ENCODE data around the gene CPXM2. TPM values are rescaled to one million over a fixed set of nuclear protein-coding genes. Genes with fewer than 3 reads are reported as not detected.

Gene CPXM2
- total and polyA plus RNA-seq, 9 of the 15 experiments (the other 6 are each of a cell fraction or from before 2014, with no cell fraction given), result not detected

DNA sequence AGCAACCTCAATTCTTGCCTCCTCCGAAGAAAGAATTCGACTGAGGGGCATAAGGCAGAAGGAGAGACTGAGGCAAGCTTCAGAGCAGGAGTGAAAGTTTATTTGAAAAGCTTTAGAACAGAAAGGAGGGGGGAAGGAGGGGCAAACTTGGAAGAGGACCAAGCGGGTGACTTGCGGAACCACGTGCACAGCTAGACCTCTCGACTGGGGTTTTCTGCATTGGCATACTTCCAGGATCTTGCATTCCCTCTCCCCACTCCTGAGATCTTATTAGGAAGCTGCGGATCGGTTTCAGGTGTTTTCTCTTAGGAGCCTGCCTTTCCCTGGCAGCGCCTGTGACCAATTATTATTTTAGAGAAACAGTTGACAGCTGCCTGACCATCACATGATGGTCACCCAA, 20.3 kb upstream of the CPXM2 start:
- Histone ChIP-seq H4K20me1 (replicated peaks; ENCODE audit: control insufficient read depth, insufficient read depth, low read length) (no peaks in the 10 kb centered on the region), H3K4me1 (replicated peaks in 1 of 2; ENCODE audit: control insufficient read depth in 2 of 2, insufficient read depth in 2 of 2, low read length in 2 of 2) (no peaks in the 10 kb centered on the region; a peak in 1 of 5 replicates), H3K79me2 (ENCODE audit: control insufficient read depth, insufficient read depth, low read length) (no peaks in the 10 kb centered on the region), H3K27me3 (ENCODE audit: control insufficient read depth in 2 of 2, insufficient read depth in 2 of 2, low read length in 2 of 2) (peaks cover 0 to 9% of the 10 kb centered on the region in 2 experiments; a peak in 1 of 5 replicates), H2AFZ (ENCODE audit: low read depth, low read length) (no peak overlapping the region), H3K9ac (ENCODE audit: insufficient read depth in 1 of 2, low read depth in 2 of 2, low read length in 2 of 2) (no peak overlapping the region), H3K4me3 (no peak overlapping the region), H3K9me3 (replicated peaks; ENCODE audit: control insufficient read depth, insufficient read depth, low read depth, low read length) (no peaks in the 10 kb centered on the region), H3K36me3 (ENCODE audit: control insufficient read depth, insufficient read depth, low read length) (no peaks in the 10 kb centered on the region), H3K4me2 (ENCODE audit: insufficient read depth, low read length) (no peak overlapping the region), H3K27ac (ENCODE audit: extremely low read depth, low read depth, low read length) (no peak overlapping the region), H3K9me1 (ENCODE audit: control insufficient read depth, insufficient read depth, low read length) (no peaks in the 10 kb centered on the region)
- DNase-seq (ENCODE audit: extremely low read depth in 1 of 4, low spot score in 3 of 4) (no peak), ATAC-seq (no peak), FAIRE-seq (no peak)
- TF ChIP-seq PHB2 (IDR thresholded peaks at IDR 0.05; ENCODE audit: low read depth) (no peak), PHF20 (IDR thresholded peaks at IDR 0.05; ENCODE audit: partially characterized antibody) (no peak), ZNF274 (IDR thresholded peaks at IDR 0.05; ENCODE audit: borderline replicate concordance, low read depth, low read length) (no peak), ZNF507 (tag; conservative IDR thresholded peaks at IDR 0.05) (no peak), TAF15 (IDR thresholded peaks at IDR 0.05; ENCODE audit: low read depth, low read length) (no peak), RBM22 (IDR thresholded peaks at IDR 0.05; ENCODE audit: low read depth, low read length, poor library complexity, severe bottlenecking) (no peak), MXI1 (IDR thresholded peaks at IDR 0.05; ENCODE audit: low read depth, low read length) (no peak), ZZZ3 (IDR thresholded peaks at IDR 0.05) (no peak), ZNF764 (CRISPR knock-in tag; IDR thresholded peaks at IDR 0.05; ENCODE audit: low read depth) (no peak)
- TF ChIP-seq, protein P1, sequence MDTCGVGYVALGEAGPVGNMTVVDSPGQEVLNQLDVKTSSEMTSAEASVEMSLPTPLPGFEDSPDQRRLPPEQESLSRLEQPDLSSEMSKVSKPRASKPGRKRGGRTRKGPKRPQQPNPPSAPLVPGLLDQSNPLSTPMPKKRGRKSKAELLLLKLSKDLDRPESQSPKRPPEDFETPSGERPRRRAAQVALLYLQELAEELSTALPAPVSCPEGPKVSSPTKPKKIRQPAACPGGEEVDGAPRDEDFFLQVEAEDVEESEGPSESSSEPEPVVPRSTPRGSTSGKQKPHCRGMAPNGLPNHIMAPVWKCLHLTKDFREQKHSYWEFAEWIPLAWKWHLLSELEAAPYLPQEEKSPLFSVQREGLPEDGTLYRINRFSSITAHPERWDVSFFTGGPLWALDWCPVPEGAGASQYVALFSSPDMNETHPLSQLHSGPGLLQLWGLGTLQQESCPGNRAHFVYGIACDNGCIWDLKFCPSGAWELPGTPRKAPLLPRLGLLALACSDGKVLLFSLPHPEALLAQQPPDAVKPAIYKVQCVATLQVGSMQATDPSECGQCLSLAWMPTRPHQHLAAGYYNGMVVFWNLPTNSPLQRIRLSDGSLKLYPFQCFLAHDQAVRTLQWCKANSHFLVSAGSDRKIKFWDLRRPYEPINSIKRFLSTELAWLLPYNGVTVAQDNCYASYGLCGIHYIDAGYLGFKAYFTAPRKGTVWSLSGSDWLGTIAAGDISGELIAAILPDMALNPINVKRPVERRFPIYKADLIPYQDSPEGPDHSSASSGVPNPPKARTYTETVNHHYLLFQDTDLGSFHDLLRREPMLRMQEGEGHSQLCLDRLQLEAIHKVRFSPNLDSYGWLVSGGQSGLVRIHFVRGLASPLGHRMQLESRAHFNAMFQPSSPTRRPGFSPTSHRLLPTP (IDR thresholded peaks at IDR 0.05; ENCODE audit: borderline replicate concordance, extremely low read depth, insufficient read length), result no peak
- TF ChIP-seq, protein P2, sequence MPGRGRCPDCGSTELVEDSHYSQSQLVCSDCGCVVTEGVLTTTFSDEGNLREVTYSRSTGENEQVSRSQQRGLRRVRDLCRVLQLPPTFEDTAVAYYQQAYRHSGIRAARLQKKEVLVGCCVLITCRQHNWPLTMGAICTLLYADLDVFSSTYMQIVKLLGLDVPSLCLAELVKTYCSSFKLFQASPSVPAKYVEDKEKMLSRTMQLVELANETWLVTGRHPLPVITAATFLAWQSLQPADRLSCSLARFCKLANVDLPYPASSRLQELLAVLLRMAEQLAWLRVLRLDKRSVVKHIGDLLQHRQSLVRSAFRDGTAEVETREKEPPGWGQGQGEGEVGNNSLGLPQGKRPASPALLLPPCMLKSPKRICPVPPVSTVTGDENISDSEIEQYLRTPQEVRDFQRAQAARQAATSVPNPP (IDR thresholded peaks at IDR 0.05; ENCODE audit: borderline replicate concordance, insufficient read depth, insufficient read length), result no peak
- in situ Hi-C loops (cut with MboI) (no loop called here), intact Hi-C loops (cut with micrococcal nuclease) (no loop called here)
- WGBS (ENCODE audit: insufficient coverage, low coverage, missing lambda C conversion rate), result 2% methylated on average over 5 of the region's 9 CpGs
- ChIA-PET CTCF (ENCODE audit: low intra/inter-chr PET ratio) (no interaction called here), POLR2A (no interaction called here)
- no TSS peak for BruUV-seq (replicated peaks)

Data from K562 (cell line).